CD14-positive monocyte (primary cell): ENCODE measurements around the gene MED26. TPM values are rescaled to one million over a fixed set of nuclear protein-coding genes. Genes with fewer than 3 reads are reported as not detected.

Source experiments
- DNase-seq, 3 donors: peaks; one replicate each; pipeline ENCODE4 v3.0.0-alpha.2; 2011 to 2022
- H2AFZ ChIP-seq: 2 replicates; pipeline ENCODE4 v1.6.0; 2012; ENCODE audit warnings: mild to moderate bottlenecking, low read depth, low read length, inconsistent platforms; ENCODE audit not compliant: insufficient read depth, poor library complexity, severe bottlenecking
- H3K27ac ChIP-seq, 2 donors: 1 replicate in 1 of 2; 2 replicates in 1 of 2; pipeline ENCODE4 v1.5.1; 2012 to 2013; ENCODE audit warnings: low read length in 2 of 2, control low read depth in 1 of 2, inconsistent platforms in 1 of 2, low read depth in 1 of 2, mild to moderate bottlenecking in 1 of 2
- H3K27me3 ChIP-seq, 2 donors: one replicate each; pipeline versions ENCODE4 v1.6.0 to v1.6.1; 2011 to 2013; ENCODE audit warnings: low read length in 2 of 2; ENCODE audit not compliant: control insufficient read depth in 2 of 2, insufficient read depth in 2 of 2
- H3K36me3 ChIP-seq, 2 donors: replicated peaks in 1 of 2; 1 replicate in 1 of 2; 2 replicates in 1 of 2; pipeline versions ENCODE4 v1.5.1 to v1.6.1; 2012 to 2013; ENCODE audit warnings: low read length in 2 of 2, control low read depth in 1 of 2, inconsistent platforms in 1 of 2, mild to moderate bottlenecking in 1 of 2; ENCODE audit not compliant: insufficient read depth in 2 of 2, control insufficient read depth in 1 of 2
- H3K4me1 ChIP-seq, 2 donors: 1 replicate in 1 of 2; 2 replicates in 1 of 2; pipeline versions ENCODE4 v1.5.1 to v1.6.1; 2012 to 2013; ENCODE audit warnings: low read length in 2 of 2, control low read depth in 1 of 2, inconsistent platforms in 1 of 2, mild to moderate bottlenecking in 1 of 2, moderate library complexity in 1 of 2; ENCODE audit not compliant: insufficient read depth in 2 of 2, control insufficient read depth in 1 of 2
- H3K4me2 ChIP-seq: replicated peaks from 2 replicates; pipeline ENCODE3; 2012; ENCODE audit warnings: low read length, moderate library complexity, mild to moderate bottlenecking; ENCODE audit not compliant: poor library complexity, severe bottlenecking; ENCODE audit errors: extremely low read depth
- H3K4me3 ChIP-seq, 3 experiments: fragments of 200-600 bp in 1 of 3; sonication (generic) in 1 of 3; replicated peaks in 1 of 3; 1 replicate in 2 of 3; 2 replicates in 1 of 3; pipeline ENCODE4 v1.5.1; 2011 to 2013; ENCODE audit warnings: low read length in 3 of 3, mild to moderate bottlenecking in 3 of 3, control low read depth in 2 of 3, low read depth in 2 of 3, inconsistent platforms in 1 of 3, moderate library complexity in 1 of 3
- H3K79me2 ChIP-seq: 2 replicates; pipeline ENCODE4 v1.6.0; 2012; ENCODE audit warnings: mild to moderate bottlenecking, control low read depth, inconsistent platforms, low read length, moderate library complexity; ENCODE audit not compliant: insufficient read depth
- H3K9ac ChIP-seq: 2 replicates; pipeline ENCODE4 v1.6.0; 2017; ENCODE audit warnings: low read length, mild to moderate bottlenecking; ENCODE audit not compliant: insufficient read depth, poor library complexity, severe bottlenecking
- H3K9me3 ChIP-seq, 2 donors: replicated peaks in 1 of 2; 1 replicate in 1 of 2; 2 replicates in 1 of 2; pipeline versions ENCODE4 v1.5.1 to v1.6.1; 2012 to 2013; ENCODE audit warnings: low read length in 2 of 2, control low read depth in 1 of 2; ENCODE audit not compliant: control insufficient read depth in 1 of 2, insufficient read depth in 1 of 2
- H4K20me1 ChIP-seq: 2 replicates; pipeline ENCODE4 v1.6.0; 2012; ENCODE audit warnings: mild to moderate bottlenecking, low read length, control low read depth, moderate library complexity; ENCODE audit not compliant: insufficient read depth
- H3K27ac Mint-ChIP-seq, 7 donors: one replicate each; pipeline ENCODE4 v1.8.0; 2020; ENCODE audit warnings: mild to moderate bottlenecking in 7 of 7, mixed read lengths in 7 of 7, moderate library complexity in 6 of 7, inconsistent platforms in 2 of 7
- H3K27me3 Mint-ChIP-seq, 3 donors: one replicate each; pipeline ENCODE4 v1.8.0; 2021 to 2022; ENCODE audit warnings: low read depth in 3 of 3, mild to moderate bottlenecking in 3 of 3, mixed read lengths in 3 of 3, moderate library complexity in 3 of 3, inconsistent platforms in 1 of 3
- H3K36me3 Mint-ChIP-seq, 2 donors: one replicate each; pipeline ENCODE4 v1.8.0; 2020; ENCODE audit warnings: mixed read lengths in 2 of 2, inconsistent platforms in 1 of 2, mild to moderate bottlenecking in 1 of 2
- H3K4me1 Mint-ChIP-seq: one replicate; pipeline ENCODE4 v1.8.0; 2020; ENCODE audit warnings: mild to moderate bottlenecking, mixed read lengths
- H3K4me3 Mint-ChIP-seq, 2 donors: one replicate each; pipeline ENCODE4 v1.8.0; 2020; ENCODE audit warnings: mild to moderate bottlenecking in 2 of 2, mixed read lengths in 2 of 2, moderate library complexity in 1 of 2
- H3K9me3 Mint-ChIP-seq, 7 donors: one replicate each; pipeline ENCODE4 v1.8.0; 2020 to 2022; ENCODE audit warnings: mixed read lengths in 7 of 7, mild to moderate bottlenecking in 6 of 7, moderate library complexity in 6 of 7, inconsistent platforms in 2 of 7
- WGBS: methylation state at CpG from one replicate; pipeline ENCODE4 v1.1.5; 2013; ENCODE audit warnings: missing lambda C conversion rate; ENCODE audit not compliant: insufficient coverage; 5-methylcytosine and 5-hydroxymethylcytosine counted together
- intact Hi-C, 2 donors: fragments of 100-400 bp; cut with micrococcal nuclease; formaldehyde crosslinking; loops; one replicate each; pipeline versions ENCODE4 v1.15.0 to v1.15.1; 2023
- polyA plus RNA-seq, 3 donors: library from polyadenylated mRNA; depleted of rRNA in 1 of 3; unstranded in 2 of 3; stranded (reverse) in 1 of 3; fragments of 300-500 nt in 2 of 3; fragments of >200 nt in 1 of 3; fragmentation: Illumina TruSeq in 2 of 3; gene quantifications; 1 replicate in 2 of 3; 2 replicates in 1 of 3; pipeline ENCODE4 v1.2.3, GENCODE V29; 2012 to 2021
- TF ChIP-seq, protein P1 (sequence below): fragments of 200-600 bp; IDR thresholded peaks from one replicate; pipeline ENCODE4 v1.8.0; 2022; ENCODE audit warnings: antibody characterized with exemption, mild to moderate bottlenecking

MED26 gene
- polyA plus RNA-seq, 3 donors: 1.1 to 7.1 (median 2.1) TPM

DNA sequence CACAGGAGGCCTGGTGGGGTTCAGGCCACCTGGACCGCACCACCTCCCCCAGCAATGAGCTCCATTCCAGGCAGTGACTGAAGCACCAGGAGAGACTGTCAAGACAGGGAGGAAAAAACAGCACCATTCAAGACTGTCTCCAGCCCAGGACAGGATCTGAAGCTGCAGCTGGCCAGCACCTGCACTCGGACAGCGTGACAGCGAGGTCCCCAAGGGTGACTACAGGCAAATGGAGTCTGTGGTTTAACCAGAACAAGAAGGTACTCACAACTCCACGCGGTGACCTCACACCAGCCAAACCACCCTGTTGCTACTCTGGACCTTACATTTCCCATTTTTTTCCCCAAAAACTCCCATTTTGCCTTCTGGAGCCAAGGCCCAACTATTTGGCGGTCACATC lies 9.8 kb downstream of the MED26 start:
- TF ChIP-seq, protein P1, sequence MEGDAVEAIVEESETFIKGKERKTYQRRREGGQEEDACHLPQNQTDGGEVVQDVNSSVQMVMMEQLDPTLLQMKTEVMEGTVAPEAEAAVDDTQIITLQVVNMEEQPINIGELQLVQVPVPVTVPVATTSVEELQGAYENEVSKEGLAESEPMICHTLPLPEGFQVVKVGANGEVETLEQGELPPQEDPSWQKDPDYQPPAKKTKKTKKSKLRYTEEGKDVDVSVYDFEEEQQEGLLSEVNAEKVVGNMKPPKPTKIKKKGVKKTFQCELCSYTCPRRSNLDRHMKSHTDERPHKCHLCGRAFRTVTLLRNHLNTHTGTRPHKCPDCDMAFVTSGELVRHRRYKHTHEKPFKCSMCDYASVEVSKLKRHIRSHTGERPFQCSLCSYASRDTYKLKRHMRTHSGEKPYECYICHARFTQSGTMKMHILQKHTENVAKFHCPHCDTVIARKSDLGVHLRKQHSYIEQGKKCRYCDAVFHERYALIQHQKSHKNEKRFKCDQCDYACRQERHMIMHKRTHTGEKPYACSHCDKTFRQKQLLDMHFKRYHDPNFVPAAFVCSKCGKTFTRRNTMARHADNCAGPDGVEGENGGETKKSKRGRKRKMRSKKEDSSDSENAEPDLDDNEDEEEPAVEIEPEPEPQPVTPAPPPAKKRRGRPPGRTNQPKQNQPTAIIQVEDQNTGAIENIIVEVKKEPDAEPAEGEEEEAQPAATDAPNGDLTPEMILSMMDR: no peak
- no peaks in the 10 kb centered on the region for H3K27me3 Mint-ChIP-seq
- no peak overlapping the region for H3K4me2 ChIP-seq
- no peaks in the 10 kb centered on the region for H3K9me3 Mint-ChIP-seq
- H3K79me2 ChIP-seq: peaks cover 100% of the 10 kb centered on the region
- H3K9ac ChIP-seq: no peak overlapping the region
- H2AFZ ChIP-seq: no peak overlapping the region
- no peaks in the 10 kb centered on the region for H3K9me3 ChIP-seq
- intact Hi-C loops: no loop called here
- H3K27ac ChIP-seq: no peak overlapping the region
- H3K36me3 Mint-ChIP-seq: peaks cover 11 to 13% of the 10 kb centered on the region in 2 donors
- H3K4me1 ChIP-seq: peaks cover 21 to 29% of the 10 kb centered on the region in 2 donors
- DNase-seq: no peak
- peak overlapping the region in 1 of 7 donors; percentile 28 for H3K27ac Mint-ChIP-seq
- H3K27me3 ChIP-seq: no peaks in the 10 kb centered on the region
- no peak overlapping the region for H3K4me3 ChIP-seq
- no peak overlapping the region for H3K4me3 Mint-ChIP-seq
- peaks cover 4 to 24% of the 10 kb centered on the region in 2 donors for H3K36me3 ChIP-seq
- WGBS: 91% methylated on average over 7 of the region's 7 CpGs
- H3K4me1 Mint-ChIP-seq: peaks cover 54% of the 10 kb centered on the region
- H4K20me1 ChIP-seq: peaks cover 100% of the 10 kb centered on the region

GRCh38 chr19:16615808-16616207 lies 12.2 kb downstream of the MED26 start:
- H3K4me2 ChIP-seq: no peak overlapping the region
- peaks cover 100% of the 10 kb centered on the region for H4K20me1 ChIP-seq
- peak overlapping the region in 1 of 2 donors; percentile 32 for H3K27ac ChIP-seq
- no peak overlapping the region for H3K4me3 ChIP-seq
- peaks cover 0 to 8% of the 10 kb centered on the region in 2 donors for H3K36me3 ChIP-seq
- no peak overlapping the region for H2AFZ ChIP-seq
- Mint-ChIP-seq H3K4me3 (no peak overlapping the region), H3K4me1 (peaks cover 74% of the 10 kb centered on the region), H3K9me3 (no peaks in the 10 kb centered on the region), H3K36me3 (peaks cover 12% of the 10 kb centered on the region in 2 donors), H3K27ac (peak overlapping the region in 3 of 7 donors; percentile 37 to 64 (median 46)), H3K27me3 (no peaks in the 10 kb centered on the region)
- intact Hi-C loops: no loop called here
- peak in 1 of 3 donors; percentile 43 for DNase-seq
- TF ChIP-seq, protein P1: no peak
- H3K4me1 ChIP-seq: peaks cover 38 to 47% of the 10 kb centered on the region in 2 donors
- no peaks in the 10 kb centered on the region for H3K9me3 ChIP-seq
- H3K79me2 ChIP-seq: peaks cover 100% of the 10 kb centered on the region
- no peaks in the 10 kb centered on the region for H3K27me3 ChIP-seq
- WGBS: no CpG with 5 or more reads among the region's 1 CpG
- H3K9ac ChIP-seq: no peak overlapping the region
